GM12892 (cell line): ENCODE measurements around the gene TMEM127.

ENCODE experiments used
- POLR2A ChIP-seq: IDR thresholded peaks from 2 replicates; pipeline ENCODE4 v1.6.1; 2011; ENCODE audit warnings: low read depth, low read length, control low read depth
- POLR2AphosphoS5 ChIP-seq: IDR thresholded peaks from 2 replicates; pipeline ENCODE4 v1.6.1; 2011; ENCODE audit warnings: low read depth, low read length, control low read depth
- TAF1 ChIP-seq: IDR thresholded peaks from 2 replicates; pipeline ENCODE4 v1.6.1; 2011; ENCODE audit warnings: low read depth, mild to moderate bottlenecking, control low read depth, low read length, borderline replicate concordance

GRCh38 chr2:96249654-96250053 lies 16.1 kb downstream of the TMEM127 start:
- TF ChIP-seq POLR2A: peak; percentile 17; the same call in 1 of the 2 replicates
- no peak; the same call in 1 of the 2 replicates for TF ChIP-seq POLR2AphosphoS5
- TF ChIP-seq TAF1: no peak
